BLaER1 treated with 17β-estradiol and CSF1 and Interleukin-3, amounts not matched to agents 10 nM and 100 nM (cell line): ENCODE data around the gene DMAC2.
A peak's percentile ranks its signal among the peaks of the same experiment; 100 is the strongest.

Experiments used
- H3K27ac ChIP-seq, 11 experiments: shearing (Covaris generic); formaldehyde crosslinking; 2 replicates each; pipeline ENCODE4 v1.8.1; 2022
- H3K27me3 ChIP-seq, 11 experiments: shearing (Covaris generic); formaldehyde crosslinking; 2 replicates each; pipeline ENCODE4 v1.8.1; 2022
- H3K36me3 ChIP-seq, 11 experiments: shearing (Covaris generic); formaldehyde crosslinking; 2 replicates each; pipeline ENCODE4 v1.8.1; 2022
- H3K4me1 ChIP-seq, 10 experiments: shearing (Covaris generic); formaldehyde crosslinking; 2 replicates each; pipeline ENCODE4 v1.8.1; 2022
- H3K4me2 ChIP-seq, 11 experiments: shearing (Covaris generic); formaldehyde crosslinking; 2 replicates each; pipeline ENCODE4 v1.8.1; 2022
- H3K4me3 ChIP-seq, 10 experiments: shearing (Covaris generic); formaldehyde crosslinking; 2 replicates each; pipeline ENCODE4 v1.8.1; 2022
- H3K9ac ChIP-seq, 11 experiments: shearing (Covaris generic); formaldehyde crosslinking; 2 replicates each; pipeline ENCODE4 v1.8.1; 2022
- H3K9me3 ChIP-seq, 11 experiments: shearing (Covaris generic); formaldehyde crosslinking; replicated peaks in 1 of 11; 2 replicates each; pipeline ENCODE4 v1.8.1; 2022
- H4K20me1 ChIP-seq, 11 experiments: shearing (Covaris generic); formaldehyde crosslinking; 2 replicates each; pipeline ENCODE4 v1.8.1; 2022
- Cebpa-rat ChIP-seq, 11 experiments: shearing (Covaris generic); IDR thresholded peaks; 2 replicates each; pipeline ENCODE4 v1.8.1; 2022

Gene DMAC2

DNA sequence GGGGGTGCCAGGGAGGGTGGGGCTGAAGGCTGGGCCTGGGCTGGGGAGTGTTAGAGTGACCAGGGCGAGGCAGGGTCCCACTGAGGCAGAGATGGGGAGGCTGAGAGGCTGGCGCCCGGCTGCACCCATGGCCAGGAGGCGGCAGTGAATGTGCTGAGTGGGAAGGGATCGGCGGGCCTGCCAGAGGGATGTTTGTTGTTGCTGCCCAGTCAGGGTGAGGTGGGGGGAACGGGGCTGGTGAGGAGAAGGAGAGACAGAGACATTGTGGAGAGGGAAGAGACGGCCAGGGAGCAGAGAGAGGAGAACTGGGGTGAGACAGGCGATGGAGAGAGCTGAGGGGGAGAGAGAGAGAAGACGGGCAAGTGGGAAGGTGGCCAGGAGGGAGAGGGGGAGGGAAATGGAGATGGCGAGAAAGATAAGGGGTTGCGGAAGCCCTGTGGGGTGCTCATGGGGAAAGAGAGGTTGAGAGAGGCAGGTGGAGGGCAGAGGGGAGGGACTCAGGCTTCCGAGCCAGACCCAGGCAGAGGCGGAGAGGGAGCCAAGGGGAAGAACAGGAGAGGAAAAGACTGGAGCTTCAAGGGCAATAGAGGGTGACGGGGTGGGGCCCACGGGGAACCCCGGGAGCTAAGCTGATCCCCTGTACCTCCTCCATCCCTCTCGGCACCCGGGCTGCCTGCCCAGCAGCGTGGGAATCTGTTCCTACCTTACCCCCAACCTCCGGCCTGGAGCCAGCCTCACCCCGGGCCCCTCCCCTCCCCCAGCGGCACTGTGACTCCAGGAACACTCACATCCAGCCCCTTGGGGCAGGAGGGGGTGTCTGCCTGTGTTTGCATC, 11.8 kb downstream of the DMAC2 start:
- H3K9ac ChIP-seq, result peak overlapping the region; percentile 70 to 87 (median 79)
- peaks cover 0 to 25% (median 0%) of the 10 kb centered on the region in 11 experiments; a peak in 6 of 22 replicates for H4K20me1 ChIP-seq
- peak overlapping the region; percentile 44 to 75 (median 60) for H3K4me3 ChIP-seq
- peaks cover 43 to 86% (median 73%) of the 10 kb centered on the region in 10 experiments for H3K4me1 ChIP-seq
- no peaks in the 10 kb centered on the region for H3K27me3 ChIP-seq
- no peak for TF ChIP-seq Cebpa-rat (IDR thresholded peaks at IDR 0.05)
- H3K27ac ChIP-seq, result peak overlapping the region; percentile 76 to 89 (median 80)
- H3K36me3 ChIP-seq, result peaks cover 46 to 84% (median 55%) of the 10 kb centered on the region in 11 experiments
- peak overlapping the region; percentile 91 to 97 (median 95) for H3K4me2 ChIP-seq
- no peaks in the 10 kb centered on the region for H3K9me3 ChIP-seq

GRCh38 chr19:41426952-41427646, 12.6 kb downstream of the DMAC2 start, which contains the start of gene B3GNT8:
B3GNT8 (minus strand) TSS chr19:41427374; CDS start chr19:41426778, 596 bp downstream.
- H3K9ac ChIP-seq, result peak within 1 kb of the TSS; percentile 70 to 94 (median 79)
- peak within 1 kb of the TSS; percentile 44 to 75 (median 60) for H3K4me3 ChIP-seq
- H4K20me1 ChIP-seq, result peaks cover 0 to 25% (median 0%) of the 10 kb centered on the region in 11 experiments; a peak in 6 of 22 replicates
- peak within 1 kb of the TSS; percentile 91 to 99 (median 95) for H3K4me2 ChIP-seq
- TF ChIP-seq Cebpa-rat (IDR thresholded peaks at IDR 0.05), result no peak
- peaks cover 46 to 84% (median 55%) of the 10 kb centered on the region in 11 experiments for H3K36me3 ChIP-seq
- peak within 1 kb of the TSS; percentile 76 to 89 (median 84) for H3K27ac ChIP-seq
- peaks cover 43 to 92% (median 74%) of the 10 kb centered on the region in 10 experiments for H3K4me1 ChIP-seq
- H3K9me3 ChIP-seq, result no peaks in the 10 kb centered on the region
- H3K27me3 ChIP-seq, result no peaks in the 10 kb centered on the region

- no peak for TF ChIP-seq Cebpa-rat (IDR thresholded peaks at IDR 0.05)
- peak overlapping the region in 7 of 10 experiments; percentile 53 to 75 (median 66); a peak in 13 of 20 replicates for H3K4me3 ChIP-seq
- H3K27me3 ChIP-seq, result no peaks in the 10 kb centered on the region
- peak overlapping the region; percentile 81 to 99 (median 95); a peak in 21 of 22 replicates for H3K4me2 ChIP-seq
- H3K36me3 ChIP-seq, result peaks cover 45 to 84% (median 57%) of the 10 kb centered on the region in 11 experiments
- peaks cover 41 to 92% (median 75%) of the 10 kb centered on the region in 10 experiments for H3K4me1 ChIP-seq
- peak overlapping the region in 10 of 11 experiments; percentile 74 to 89 (median 84); a peak in 19 of 22 replicates for H3K27ac ChIP-seq
- peak overlapping the region; percentile 70 to 94 (median 77) for H3K9ac ChIP-seq
- H3K9me3 ChIP-seq, result no peaks in the 10 kb centered on the region
- peaks cover 0 to 20% (median 0%) of the 10 kb centered on the region in 11 experiments; a peak in 3 of 22 replicates for H4K20me1 ChIP-seq
Observed at GRCh38 chr19:41426116-41426841, 13.4 kb downstream of the DMAC2 start.

- Histone ChIP-seq H3K9ac (peak overlapping the region in 10 of 11 experiments; percentile 9 to 94 (median 78); a peak in 17 of 22 replicates), H3K4me2 (peak overlapping the region in 8 of 11 experiments; percentile 33 to 99 (median 94); a peak in 13 of 22 replicates), H3K9me3 (no peaks in the 10 kb centered on the region), H4K20me1 (peaks cover 0 to 20% (median 0%) of the 10 kb centered on the region in 11 experiments; a peak in 2 of 22 replicates), H3K27me3 (no peaks in the 10 kb centered on the region), H3K27ac (peak overlapping the region in 8 of 11 experiments; percentile 28 to 89 (median 78); a peak in 13 of 22 replicates), H3K36me3 (peaks cover 45 to 84% (median 61%) of the 10 kb centered on the region in 11 experiments), H3K4me3 (peak overlapping the region in 5 of 10 experiments; percentile 63 to 75 (median 70); a peak in 10 of 20 replicates), H3K4me1 (peaks cover 39 to 92% (median 75%) of the 10 kb centered on the region in 10 experiments)
- no peak for TF ChIP-seq Cebpa-rat (IDR thresholded peaks at IDR 0.05)
Observed at GRCh38 chr19:41425174-41426115, 14.3 kb downstream of the DMAC2 start.

GRCh38 chr19:41424335-41425173, 15.2 kb downstream of the DMAC2 start:
- H3K4me1 ChIP-seq, result peaks cover 42 to 92% (median 75%) of the 10 kb centered on the region in 10 experiments
- peak overlapping the region in 5 of 10 experiments; percentile 63 to 75 (median 70); a peak in 9 of 20 replicates for H3K4me3 ChIP-seq
- H3K9ac ChIP-seq, result peak overlapping the region in 10 of 11 experiments; percentile 9 to 94 (median 78); a peak in 16 of 22 replicates
- H4K20me1 ChIP-seq, result peaks cover 0 to 20% (median 0%) of the 10 kb centered on the region in 11 experiments; a peak in 2 of 22 replicates
- TF ChIP-seq Cebpa-rat (IDR thresholded peaks at IDR 0.05), result peak in 1 of 11 experiments; percentile 26; a peak in 1 of 22 replicates
- peaks cover 50 to 83% (median 70%) of the 10 kb centered on the region in 11 experiments for H3K36me3 ChIP-seq
- H3K27ac ChIP-seq, result peak overlapping the region in 8 of 11 experiments; percentile 28 to 89 (median 78); a peak in 13 of 22 replicates
- H3K9me3 ChIP-seq, result no peaks in the 10 kb centered on the region
- H3K27me3 ChIP-seq, result no peaks in the 10 kb centered on the region
- peak overlapping the region in 8 of 11 experiments; percentile 33 to 99 (median 87); a peak in 13 of 22 replicates for H3K4me2 ChIP-seq

- no peaks in the 10 kb centered on the region for H3K9me3 ChIP-seq
- H3K4me2 ChIP-seq, result peak overlapping the region in 3 of 11 experiments; percentile 3 to 84 (median 76); a peak in 3 of 22 replicates
- H4K20me1 ChIP-seq, result peaks cover 0 to 20% (median 0%) of the 10 kb centered on the region in 11 experiments; a peak in 2 of 22 replicates
- peaks cover 66 to 88% (median 81%) of the 10 kb centered on the region in 11 experiments for H3K36me3 ChIP-seq
- no peak overlapping the region for H3K4me3 ChIP-seq
- no peak for TF ChIP-seq Cebpa-rat (IDR thresholded peaks at IDR 0.05)
- H3K4me1 ChIP-seq, result peaks cover 28 to 92% (median 63%) of the 10 kb centered on the region in 10 experiments
- no peaks in the 10 kb centered on the region for H3K27me3 ChIP-seq
- H3K27ac ChIP-seq, result peak overlapping the region in 1 of 11 experiments; percentile 3; a peak in 3 of 22 replicates
- no peak overlapping the region; a peak in 1 of 22 replicates for H3K9ac ChIP-seq
Observed at GRCh38 chr19:41422955-41423354, 16.8 kb downstream of the DMAC2 start.
